Measurements from ENCODE around the gene FTCDNL1. TPM values are rescaled to one million over a fixed set of nuclear protein-coding genes. Genes with fewer than 3 reads are reported as not detected.

Gene FTCDNL1
- polyA plus RNA-seq, 3 donors = 2.4 to 7.3 (median 4.1) TPM

- WGBS (ENCODE audit: insufficient coverage) = 100% methylated on average over 2 of the region's 4 CpGs
- peaks cover 13% of the 10 kb centered on the region for H3K4me1 Mint-ChIP-seq
- H3K9me3 ChIP-seq (replicated peaks in 1 of 2; ENCODE audit: control insufficient read depth in 1 of 2, insufficient read depth in 1 of 2, low read length in 2 of 2) = no peaks in the 10 kb centered on the region
- DNase-seq = no peak
- H3K27ac Mint-ChIP-seq = no peak overlapping the region
- no peaks in the 10 kb centered on the region for H3K27me3 ChIP-seq (ENCODE audit: control insufficient read depth in 2 of 2, insufficient read depth in 2 of 2, low read length in 2 of 2)
- no peak overlapping the region for H3K4me3 Mint-ChIP-seq
- H3K4me1 ChIP-seq (ENCODE audit: control insufficient read depth in 1 of 2, insufficient read depth in 2 of 2, low read length in 2 of 2) = no peaks in the 10 kb centered on the region
- H3K4me3 ChIP-seq (replicated peaks in 1 of 3; ENCODE audit: low read depth in 2 of 3, low read length in 3 of 3) = no peak overlapping the region
- no peaks in the 10 kb centered on the region for H3K79me2 ChIP-seq (ENCODE audit: insufficient read depth, low read length)
- peaks cover 0 to 2% (median 0%) of the 10 kb centered on the region in 3 donors for H3K27me3 Mint-ChIP-seq (ENCODE audit: low read depth in 3 of 3)
- no peaks in the 10 kb centered on the region for H3K36me3 ChIP-seq (replicated peaks in 1 of 2; ENCODE audit: control insufficient read depth in 1 of 2, insufficient read depth in 2 of 2, low read length in 2 of 2)
- H4K20me1 ChIP-seq (ENCODE audit: insufficient read depth, low read length) = no peaks in the 10 kb centered on the region
- no peak for TF ChIP-seq CTCF (IDR thresholded peaks at IDR 0.05)
- peaks cover 0 to 8% (median 1%) of the 10 kb centered on the region in 7 donors for H3K9me3 Mint-ChIP-seq
- H3K36me3 Mint-ChIP-seq = no peaks in the 10 kb centered on the region
- H3K27ac ChIP-seq (ENCODE audit: low read depth in 1 of 2, low read length in 2 of 2) = no peak overlapping the region
- H2AFZ ChIP-seq (ENCODE audit: insufficient read depth, low read depth, low read length, poor library complexity, severe bottlenecking) = no peak overlapping the region
- H3K4me2 ChIP-seq (replicated peaks; ENCODE audit: extremely low read depth, low read length, poor library complexity, severe bottlenecking) = no peak overlapping the region
- H3K9ac ChIP-seq (ENCODE audit: insufficient read depth, low read length, poor library complexity, severe bottlenecking) = no peak overlapping the region
- intact Hi-C loops (cut with micrococcal nuclease) = no loop called here
Measured at GRCh38 chr2:199784512-199784911, 66.5 kb downstream of the FTCDNL1 start.

GRCh38 chr2:199779589-199779988, 71.4 kb downstream of the FTCDNL1 start:
- no peak for DNase-seq
- no peaks in the 10 kb centered on the region for H4K20me1 ChIP-seq (ENCODE audit: insufficient read depth, low read length)
- H3K36me3 ChIP-seq (replicated peaks in 1 of 2; ENCODE audit: control insufficient read depth in 1 of 2, insufficient read depth in 2 of 2, low read length in 2 of 2) = no peaks in the 10 kb centered on the region
- Mint-ChIP-seq H3K9me3 (peaks cover 0 to 8% (median 4%) of the 10 kb centered on the region in 7 donors), H3K36me3 (no peaks in the 10 kb centered on the region), H3K4me3 (no peak overlapping the region), H3K27me3 (ENCODE audit: low read depth in 3 of 3) (no peaks in the 10 kb centered on the region), H3K4me1 (peaks cover 21% of the 10 kb centered on the region), H3K27ac (no peak overlapping the region)
- no peaks in the 10 kb centered on the region for H3K9me3 ChIP-seq (replicated peaks in 1 of 2; ENCODE audit: control insufficient read depth in 1 of 2, insufficient read depth in 1 of 2, low read length in 2 of 2)
- 83% methylated on average over 1 of the region's 3 CpGs for WGBS (ENCODE audit: insufficient coverage)
- intact Hi-C loops (cut with micrococcal nuclease) = no loop called here
- TF ChIP-seq CTCF (IDR thresholded peaks at IDR 0.05) = no peak
- H3K79me2 ChIP-seq (ENCODE audit: insufficient read depth, low read length) = no peaks in the 10 kb centered on the region
- H3K27me3 ChIP-seq (ENCODE audit: control insufficient read depth in 2 of 2, insufficient read depth in 2 of 2, low read length in 2 of 2) = no peaks in the 10 kb centered on the region
- H3K4me2 ChIP-seq (replicated peaks; ENCODE audit: extremely low read depth, low read length, poor library complexity, severe bottlenecking) = no peak overlapping the region
- H3K4me3 ChIP-seq (replicated peaks in 1 of 3; ENCODE audit: low read depth in 2 of 3, low read length in 3 of 3) = no peak overlapping the region
- H3K4me1 ChIP-seq (ENCODE audit: control insufficient read depth in 1 of 2, insufficient read depth in 2 of 2, low read length in 2 of 2) = peaks cover 0 to 2% of the 10 kb centered on the region in 2 donors
- H3K9ac ChIP-seq (ENCODE audit: insufficient read depth, low read length, poor library complexity, severe bottlenecking) = no peak overlapping the region
- no peak overlapping the region for H3K27ac ChIP-seq (ENCODE audit: low read depth in 1 of 2, low read length in 2 of 2)
- no peak overlapping the region for H2AFZ ChIP-seq (ENCODE audit: insufficient read depth, low read depth, low read length, poor library complexity, severe bottlenecking)

Data from CD14-positive monocyte (primary cell).